Lower leg skin (tissue), 4 donors: Measurements from ENCODE around the gene CLN5. TPM values are rescaled to one million over a fixed set of nuclear protein-coding genes. Genes with fewer than 3 reads are reported as not detected.
A peak's percentile ranks its signal among the peaks of the same experiment; 100 is the strongest.

Experiments used
- DNase-seq, 2 donors: peaks; one replicate each; pipeline ENCODE4 v3.0.0-alpha.2; 2019; ENCODE audit warnings: low spot score in 2 of 2
- H3K4me3 ChIP-seq: fragments of 200-600 bp; sonication (generic); 2 replicates; pipeline ENCODE4 v1.5.1; 2017; ENCODE audit warnings: mild to moderate bottlenecking, low read depth; ENCODE audit not compliant: poor library complexity, severe bottlenecking
- CTCF ChIP-seq, 3 donors: fragments of 450-650 bp; IDR thresholded peaks; one replicate each; pipeline ENCODE4 v1.5.1; 2016; ENCODE audit warnings: antibody characterized with exemption in 3 of 3, mild to moderate bottlenecking in 3 of 3, moderate library complexity in 2 of 3
- POLR2A ChIP-seq, 2 donors: fragments of 450-650 bp; IDR thresholded peaks; one replicate each; pipeline ENCODE4 v1.6.1; 2016 to 2017; ENCODE audit warnings: antibody characterized with exemption in 2 of 2, mild to moderate bottlenecking in 1 of 2, moderate library complexity in 1 of 2
- WGBS, 2 donors: methylation state at CpG; one replicate each; pipeline ENCODE4 v1.1.5; 2018; 5-methylcytosine and 5-hydroxymethylcytosine counted together
- intact Hi-C: fragments of 100-400 bp; cut with DNase I; formaldehyde crosslinking; loops from one replicate; pipeline ENCODE4 v1.15.0; 2023; ENCODE audit warnings: low total_unique reads
- total RNA-seq, 4 donors: library from RNA; depleted of rRNA; stranded (reverse); fragments of >200 nt; gene quantifications; one replicate each; pipeline ENCODE4 v1.1.0, GENCODE V29; 2016

The CLN5 gene
- total RNA-seq, 4 donors from 2014 or later = 14.0 to 22.1 (median 19.3) TPM

- 58 to 70% methylated on average over 5 of the region's 5 CpGs for WGBS, 2 donors
- intact Hi-C loops = loop anchor here (10.0 kb wide), 1 partner anchor 1112 kb away; no protein-coding TSS in a partner anchor
Observed at GRCh38 chr13:76976929-76977328, 15.0 kb upstream of the CLN5 start.

GRCh38 chr13:76980075-76980718, 11.7 kb upstream of the CLN5 start:
- 2 to 4% methylated on average over 33 to 34 of the region's 34 CpGs for WGBS, 2 donors
- TF ChIP-seq POLR2A (IDR thresholded peaks at IDR 0.05) (no peak), CTCF (IDR thresholded peaks at IDR 0.05) (peak in 1 of 3 donors; percentile 39)
- intact Hi-C loops = no loop called here
- H3K4me3 ChIP-seq = no peak overlapping the region
- DNase-seq = peak; percentile 59 to 96

More at GRCh38 chr13:76976929-76977328, 15.0 kb upstream of the CLN5 start:
- H3K4me3 ChIP-seq = no peak overlapping the region
- no peak for DNase-seq
- no peak for TF ChIP-seq CTCF (IDR thresholded peaks at IDR 0.05)

GRCh38 chr13:76982061-76982460, 9.8 kb upstream of the CLN5 start:
- WGBS, 2 donors = 61 to 65% methylated on average over 6 of the region's 6 CpGs
- DNase-seq = no peak
- H3K4me3 ChIP-seq = no peak overlapping the region
- intact Hi-C loops = no loop called here
- no peak for TF ChIP-seq CTCF (IDR thresholded peaks at IDR 0.05)
- no peak for TF ChIP-seq POLR2A (IDR thresholded peaks at IDR 0.05)

- DNase-seq = no peak
- WGBS, 2 donors = 84% methylated on average over 5 of the region's 5 CpGs
- TF ChIP-seq CTCF (IDR thresholded peaks at IDR 0.05) (no peak), POLR2A (IDR thresholded peaks at IDR 0.05) (no peak)
- no peak overlapping the region for H3K4me3 ChIP-seq
- intact Hi-C loops = no loop called here
Observed at GRCh38 chr13:76983676-76984075, 8.2 kb upstream of the CLN5 start.

- DNase-seq = peak; percentile 46 to 87
- 35 to 41% methylated on average over 15 of the region's 15 CpGs for WGBS, 2 donors
- no peak for TF ChIP-seq POLR2A (IDR thresholded peaks at IDR 0.05)
- no peak for TF ChIP-seq CTCF (IDR thresholded peaks at IDR 0.05)
- intact Hi-C loops = no loop called here
- H3K4me3 ChIP-seq = peak overlapping the region; percentile 75
Observed at GRCh38 chr13:76991432-76991795, 467 bp upstream of the CLN5 start.

- TF ChIP-seq POLR2A (IDR thresholded peaks at IDR 0.05) (no peak), CTCF (IDR thresholded peaks at IDR 0.05) (no peak)
- peak; percentile 30 to 90 for DNase-seq
- 1% methylated on average over 20 of the region's 20 CpGs for WGBS, 2 donors
- H3K4me3 ChIP-seq = peak overlapping the region; percentile 75
- intact Hi-C loops = no loop called here
Observed at GRCh38 chr13:76992548-76993001, 694 bp downstream of the CLN5 start.
